ENCODE data around the gene TBL1X.
A peak's percentile ranks its signal among the peaks of the same experiment; 100 is the strongest.
"Not testable (repeated sequence)": the region's sequence is repeated elsewhere in the genome, so short reads cannot be mapped to it uniquely, and the experiment has no call there.

TBL1X gene

GRCh38 chrX:9536156-9536555 lies 71.3 kb downstream of the TBL1X start:
- DNase-seq (ENCODE audit: low spot score), result not testable (repeated sequence)

- no peak for DNase-seq (ENCODE audit: low spot score)
Observed at GRCh38 chrX:9537781-9538180, 72.9 kb downstream of the TBL1X start.

DNA sequence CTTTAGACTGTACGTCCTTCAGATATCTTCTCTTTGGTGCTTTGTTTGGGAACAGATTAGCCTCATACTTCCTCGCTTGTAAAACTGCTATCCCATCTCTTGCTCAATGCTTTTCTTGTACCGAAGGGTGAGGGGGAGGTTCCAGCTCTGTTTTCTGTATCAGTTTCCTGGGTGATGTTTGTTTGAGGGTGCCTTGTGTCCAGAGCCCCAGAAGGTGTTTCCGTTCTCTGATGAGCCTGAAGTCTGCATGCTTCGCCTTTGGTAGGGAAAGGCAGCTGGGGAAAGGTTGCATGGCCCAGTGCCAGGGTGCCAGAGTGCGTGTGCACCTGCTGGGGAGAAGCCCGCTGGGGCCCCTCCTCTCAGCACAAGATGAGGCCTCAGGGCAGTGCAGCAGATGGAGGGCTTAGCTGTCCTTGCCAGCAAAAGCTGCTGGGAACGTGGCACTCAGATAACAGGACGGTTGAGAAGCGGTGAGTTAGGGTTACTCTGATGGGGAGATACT lies 73.7 kb downstream of the TBL1X start:
- DNase-seq (ENCODE audit: low spot score), result peak; percentile 17

GRCh38 chrX:9539605-9540387 lies 74.9 kb downstream of the TBL1X start:
- DNase-seq (ENCODE audit: low spot score), result no peak

DNA sequence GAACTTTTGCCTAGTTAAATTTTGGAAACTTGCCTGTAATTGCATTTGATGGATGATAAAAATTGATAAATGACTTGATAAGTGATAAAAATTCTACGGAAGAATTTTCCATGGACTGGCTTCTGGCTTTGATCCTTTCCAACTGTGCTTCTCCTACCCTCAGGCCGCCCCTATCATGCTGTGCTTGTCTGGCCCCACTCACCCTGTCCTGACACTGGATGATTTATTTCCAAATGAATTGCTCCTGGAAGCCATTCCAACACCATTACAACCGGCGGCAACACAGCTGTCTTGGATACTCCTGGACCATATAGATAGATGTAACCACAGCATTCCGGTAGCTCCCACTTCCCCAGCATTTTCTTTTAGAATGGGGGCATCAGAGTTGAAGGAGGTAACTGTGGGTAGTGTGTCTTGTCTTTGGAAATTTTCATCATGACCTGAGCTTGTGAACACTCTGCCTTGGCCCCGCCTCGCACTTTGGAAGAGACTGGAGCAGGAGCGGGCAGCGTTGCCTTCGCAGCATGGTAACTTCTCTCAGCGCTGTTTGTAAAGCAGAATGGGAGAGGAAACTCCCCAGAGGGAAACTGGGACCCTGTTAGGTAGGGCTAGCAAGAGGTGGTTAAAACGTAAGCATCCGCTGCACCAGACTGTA lies 77.4 kb downstream of the TBL1X start:
- DNase-seq (ENCODE audit: low spot score), result no peak

- no peak for DNase-seq (ENCODE audit: low spot score)
Observed at GRCh38 chrX:9542761-9543111, 77.9 kb downstream of the TBL1X start.

DNA sequence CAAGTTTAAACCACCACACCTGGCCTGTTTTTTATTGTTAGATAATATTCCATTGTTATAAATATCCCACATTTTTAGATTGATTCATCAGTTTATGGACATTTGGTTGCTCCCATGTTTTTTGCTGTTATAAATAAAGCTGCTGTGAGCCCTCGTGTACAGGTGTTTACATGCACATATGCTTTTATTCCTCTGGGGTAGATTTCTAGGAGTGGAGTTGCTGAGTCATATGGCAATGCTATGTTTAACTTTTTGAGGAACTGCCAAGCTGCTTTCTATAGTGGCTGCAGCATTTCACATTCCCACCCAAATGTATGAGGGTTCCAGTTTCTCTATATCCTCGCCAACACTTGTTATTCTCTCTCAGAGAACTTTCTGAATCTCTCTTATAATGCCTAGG lies 90.5 kb downstream of the TBL1X start:
- DNase-seq (ENCODE audit: low spot score), result no peak

GRCh38 chrX:9557091-9557490 lies 92.2 kb downstream of the TBL1X start:
- DNase-seq (ENCODE audit: low spot score), result no peak

GRCh38 chrX:9557521-9557920 lies 92.7 kb downstream of the TBL1X start:
- DNase-seq (ENCODE audit: low spot score), result no peak

DNA sequence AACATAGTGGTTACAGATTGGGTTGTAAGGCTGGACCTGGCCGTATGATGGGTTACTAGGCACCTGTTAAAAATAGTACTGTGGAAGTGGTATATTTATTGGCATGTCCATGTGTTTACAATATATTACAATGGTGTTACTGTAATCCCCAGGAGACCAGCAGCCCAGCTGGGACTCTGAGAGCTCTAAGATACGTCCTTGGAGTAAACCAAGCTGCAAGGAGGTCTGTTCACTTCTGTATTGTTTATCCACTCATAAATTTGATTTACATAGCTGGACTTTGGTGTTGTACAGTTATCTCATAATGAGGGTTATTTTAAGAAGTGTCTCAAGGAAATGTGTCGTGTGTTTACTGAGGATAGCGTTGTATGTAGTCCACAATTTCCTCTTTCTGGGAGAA lies 93.8 kb downstream of the TBL1X start:
- no peak for DNase-seq (ENCODE audit: low spot score)

- no peak for DNase-seq (ENCODE audit: low spot score)
Observed at GRCh38 chrX:9560219-9560618, 95.4 kb downstream of the TBL1X start.

- DNase-seq (ENCODE audit: low spot score), result no peak
Observed at GRCh38 chrX:9561199-9561598, 96.3 kb downstream of the TBL1X start.

DNA sequence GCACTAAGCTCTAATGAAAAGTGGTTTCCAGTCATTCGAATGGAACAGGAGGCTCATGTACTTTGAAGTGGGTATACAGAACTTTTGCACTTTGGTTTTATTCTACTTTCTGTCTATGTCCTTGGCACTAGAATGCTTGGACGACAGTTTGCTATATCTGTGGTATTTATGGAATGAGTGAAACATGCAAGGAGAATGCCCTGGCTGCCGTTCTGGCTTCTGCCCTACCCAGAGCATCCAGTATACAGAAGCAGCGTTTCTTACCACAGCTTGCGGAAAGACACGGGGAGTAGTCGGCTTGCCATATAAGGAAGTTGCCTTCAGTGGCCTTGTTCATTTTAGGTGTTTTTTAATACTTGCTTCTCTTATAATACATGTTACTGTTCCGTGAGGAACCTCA lies 98.0 kb downstream of the TBL1X start:
- DNase-seq (ENCODE audit: low spot score), result no peak

DNA sequence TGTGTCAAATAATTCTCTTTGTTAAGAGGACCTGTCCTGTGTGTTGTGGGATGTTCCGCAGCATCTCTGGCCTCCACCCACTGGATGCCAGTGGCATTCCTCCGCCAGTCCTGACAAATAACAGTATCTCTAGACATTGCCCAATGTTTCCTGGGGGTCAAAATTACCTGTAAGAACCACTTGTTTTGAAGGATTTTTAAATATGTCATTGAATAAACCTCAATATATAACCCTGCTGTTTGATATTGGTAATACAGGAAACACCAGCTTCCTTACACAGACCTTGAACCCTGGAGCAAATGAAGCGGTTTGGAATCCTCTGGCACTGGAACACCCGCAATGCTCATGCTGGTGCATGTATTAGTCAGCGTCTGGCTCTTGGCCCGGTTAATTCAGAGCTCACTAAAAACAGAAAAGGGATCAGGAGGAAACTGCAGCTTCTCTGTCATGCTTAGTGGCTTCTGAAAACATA lies 101.3 kb downstream of the TBL1X start:
- no peak for DNase-seq (ENCODE audit: low spot score)

DNA sequence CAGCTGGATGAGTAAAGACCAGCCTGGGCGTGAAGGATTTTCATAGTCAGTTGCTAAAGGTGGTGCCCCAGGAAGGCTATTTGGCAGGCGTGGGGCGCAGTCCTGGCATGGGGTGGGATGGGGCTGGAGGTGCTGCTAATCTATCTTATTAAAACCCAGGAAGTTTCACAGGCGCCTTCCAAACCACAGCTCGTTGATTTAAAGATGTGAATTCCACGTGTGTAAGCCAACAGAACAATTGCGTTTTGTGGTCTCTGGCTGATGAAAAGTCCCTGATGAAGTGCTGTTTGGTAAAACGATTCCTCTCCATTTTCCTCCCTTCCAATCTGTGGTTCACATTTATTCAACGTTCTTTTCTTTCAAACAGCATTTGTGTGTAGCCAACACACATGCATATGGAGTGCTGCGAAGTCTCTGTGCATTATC lies 105.0 kb downstream of the TBL1X start:
- DNase-seq (ENCODE audit: low spot score), result no peak

- peak; percentile 12 for DNase-seq (ENCODE audit: low spot score)
Observed at GRCh38 chrX:9573282-9574106, 108.6 kb downstream of the TBL1X start.

DNA sequence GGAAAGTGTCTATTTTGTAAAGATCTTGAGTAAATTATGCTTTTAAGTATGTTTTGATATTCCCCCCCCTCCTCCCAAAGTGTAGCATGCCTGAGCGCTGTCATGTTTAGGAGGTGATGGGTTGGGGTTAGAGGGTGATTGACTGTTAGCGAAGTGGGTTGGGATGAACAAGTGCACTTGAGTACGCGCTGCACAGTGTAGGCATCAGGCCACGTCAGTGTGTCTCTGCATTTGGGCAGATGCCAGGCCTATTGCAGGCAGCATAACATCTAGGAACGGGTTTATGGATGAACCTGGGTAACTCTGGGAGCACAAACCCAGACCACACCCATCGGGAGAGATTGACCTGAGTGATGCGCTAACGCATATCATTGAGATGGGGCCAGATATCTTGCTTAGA lies 111.2 kb downstream of the TBL1X start:
- DNase-seq (ENCODE audit: low spot score), result no peak

GRCh38 chrX:9577555-9577954 lies 112.7 kb downstream of the TBL1X start:
- no peak for DNase-seq (ENCODE audit: low spot score)

DNA sequence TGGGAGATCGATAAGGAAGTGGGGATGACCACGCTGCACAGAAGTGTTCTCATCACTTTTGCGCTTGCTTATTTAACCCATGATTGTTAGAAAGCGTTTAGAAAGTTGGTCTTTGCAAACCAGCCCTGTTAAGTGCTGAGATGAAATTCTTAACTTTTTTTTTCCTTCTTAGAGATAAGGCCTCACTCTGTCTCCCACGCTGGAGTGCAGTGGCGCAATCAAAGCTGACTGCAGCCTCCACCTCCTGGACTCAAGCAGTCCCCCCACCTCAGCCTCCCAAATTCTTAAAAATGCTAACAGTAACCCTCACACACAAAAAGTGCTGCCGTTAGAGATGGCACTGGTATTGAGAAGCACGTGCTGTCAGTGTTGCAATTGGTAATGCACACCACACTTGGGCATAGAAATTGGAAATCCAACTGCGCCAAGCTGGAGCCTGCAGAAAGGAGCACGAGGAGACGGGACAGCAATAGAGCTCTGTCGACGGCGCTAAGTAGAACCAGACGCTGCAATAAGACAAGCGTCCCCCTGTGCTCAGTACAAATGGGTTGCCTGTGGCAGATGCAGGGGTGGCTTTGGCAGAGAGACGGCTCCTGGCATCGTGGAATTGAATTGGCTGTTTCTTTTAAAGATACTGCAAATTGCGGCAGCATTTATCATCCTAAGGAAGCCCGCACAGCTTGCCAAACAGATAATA lies 113.4 kb downstream of the TBL1X start:
- DNase-seq (ENCODE audit: low spot score), result no peak

DNA sequence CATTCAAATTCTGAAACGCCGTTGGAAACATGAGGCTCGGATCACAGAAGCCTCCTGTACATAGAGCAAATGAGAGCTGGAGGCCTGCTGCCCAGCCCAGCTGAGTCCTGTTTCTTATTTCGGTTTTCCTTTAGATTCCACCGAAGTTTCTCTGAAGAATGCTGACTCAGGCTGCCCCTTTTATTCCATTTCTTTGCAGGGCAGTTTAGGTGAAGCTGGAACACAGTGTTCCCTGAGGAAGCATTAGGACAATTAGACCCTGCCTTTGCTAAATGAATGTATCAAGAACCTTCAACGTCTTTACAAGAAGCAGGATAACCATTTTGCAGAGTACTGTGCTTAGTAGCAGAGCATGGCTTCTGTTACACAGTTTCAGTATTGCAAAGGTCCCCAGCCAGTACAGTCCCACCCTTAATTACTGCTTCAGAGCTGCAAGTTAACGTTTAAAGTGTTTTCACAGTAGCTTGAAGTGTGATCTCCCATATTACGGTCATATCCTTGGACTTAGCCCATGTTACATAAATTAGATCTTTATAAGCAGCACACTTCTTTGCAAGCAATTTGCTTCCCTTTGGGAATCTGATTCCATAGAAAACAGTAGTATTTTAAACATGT lies 117.0 kb downstream of the TBL1X start:
- no peak for DNase-seq (ENCODE audit: low spot score)

- no peak for DNase-seq (ENCODE audit: low spot score)
Observed at GRCh38 chrX:9582956-9583355, 118.1 kb downstream of the TBL1X start.

DNA sequence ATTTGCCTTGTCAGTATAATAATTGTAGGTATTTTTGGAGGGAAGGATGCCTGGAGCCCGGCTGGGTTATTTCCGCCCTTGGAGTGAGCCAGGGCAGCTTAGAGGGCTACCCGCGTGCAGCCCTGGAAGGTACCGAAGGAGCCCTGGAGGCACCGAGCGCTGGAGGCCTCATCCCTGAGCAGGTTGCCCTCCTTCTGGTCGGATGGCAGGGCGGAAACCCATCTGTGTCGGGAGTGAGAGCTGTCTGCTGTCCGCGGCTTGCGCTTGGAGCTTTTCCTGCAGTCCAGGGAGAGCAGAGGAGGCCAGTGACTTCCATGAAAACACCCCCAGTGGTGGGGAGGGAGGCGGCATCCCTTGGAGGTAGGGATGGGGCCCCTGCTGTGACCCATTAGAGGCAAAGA lies 122.1 kb downstream of the TBL1X start:
- DNase-seq (ENCODE audit: low spot score), result no peak

All from HuH-7 (cell line).